ENCODE data around the gene CDH11.

Gene CDH11

DNA sequence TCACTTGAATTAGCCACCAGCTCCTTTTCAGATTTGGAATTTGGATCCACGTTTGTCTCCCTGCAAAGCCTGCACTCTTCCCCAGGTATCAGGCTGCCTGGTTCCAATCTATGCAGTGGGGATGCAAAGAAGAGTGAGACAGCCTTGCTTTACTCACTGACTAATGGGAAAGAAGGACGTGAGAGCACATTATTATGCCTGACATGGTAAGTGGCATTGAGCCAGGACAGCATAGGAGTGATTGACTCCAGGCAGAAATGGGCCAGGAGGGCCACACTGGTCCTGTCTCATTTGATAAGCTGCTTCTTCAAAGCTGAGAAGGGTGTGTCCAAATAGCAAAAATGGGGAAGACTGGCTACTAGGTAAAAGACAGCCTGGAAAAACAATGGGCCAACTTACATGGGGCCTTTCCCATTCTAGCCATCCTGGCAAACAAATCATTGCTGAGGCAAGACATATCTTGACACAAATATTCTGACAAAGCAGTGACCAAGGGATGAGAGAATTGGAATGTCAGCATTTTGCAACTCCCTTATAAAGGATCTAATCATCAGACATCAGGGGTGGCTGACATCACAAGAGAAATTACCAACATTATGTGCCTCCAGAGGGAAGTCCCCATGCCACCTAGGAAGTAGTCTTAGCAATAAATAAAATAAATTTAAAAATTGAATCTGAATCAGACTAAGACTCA, 38.6 kb downstream of the CDH11 start:
- Histone ChIP-seq H4K20me1 (ENCODE audit: insufficient read depth, low read length) (no peaks in the 10 kb centered on the region), H3K79me2 (ENCODE audit: low read length) (no peaks in the 10 kb centered on the region), H3K9me2 (replicated peaks; ENCODE audit: insufficient read depth, low read length) (no peaks in the 10 kb centered on the region), H2AFZ (ENCODE audit: low read length) (no peak overlapping the region), H3K9ac (ENCODE audit: low read length) (no peak overlapping the region), H3K4me1 (ENCODE audit: low read length) (no peaks in the 10 kb centered on the region), H3K36me3 (replicated peaks; ENCODE audit: insufficient read depth, low read length) (no peaks in the 10 kb centered on the region), H3K27me3 (replicated peaks; ENCODE audit: insufficient read depth, low read length) (no peaks in the 10 kb centered on the region), H3K27ac (ENCODE audit: low read length) (no peak overlapping the region), H3K4me3 (ENCODE audit: low read length) (no peak overlapping the region), H3F3A (ENCODE audit: insufficient read depth, low read length) (no peaks in the 10 kb centered on the region), H3K4me2 (ENCODE audit: low read depth, low read length) (no peak overlapping the region), H3K9me3 (replicated peaks; ENCODE audit: insufficient read depth, low read length) (no peaks in the 10 kb centered on the region)
- TF ChIP-seq EZH2phosphoT487 (IDR thresholded peaks at IDR 0.05; ENCODE audit: low read length) (no peak), EZH2 (optimal IDR thresholded peaks at IDR 0.05; ENCODE audit: low read depth, low read length) (no peak)
- TF ChIP-seq, protein P1, sequence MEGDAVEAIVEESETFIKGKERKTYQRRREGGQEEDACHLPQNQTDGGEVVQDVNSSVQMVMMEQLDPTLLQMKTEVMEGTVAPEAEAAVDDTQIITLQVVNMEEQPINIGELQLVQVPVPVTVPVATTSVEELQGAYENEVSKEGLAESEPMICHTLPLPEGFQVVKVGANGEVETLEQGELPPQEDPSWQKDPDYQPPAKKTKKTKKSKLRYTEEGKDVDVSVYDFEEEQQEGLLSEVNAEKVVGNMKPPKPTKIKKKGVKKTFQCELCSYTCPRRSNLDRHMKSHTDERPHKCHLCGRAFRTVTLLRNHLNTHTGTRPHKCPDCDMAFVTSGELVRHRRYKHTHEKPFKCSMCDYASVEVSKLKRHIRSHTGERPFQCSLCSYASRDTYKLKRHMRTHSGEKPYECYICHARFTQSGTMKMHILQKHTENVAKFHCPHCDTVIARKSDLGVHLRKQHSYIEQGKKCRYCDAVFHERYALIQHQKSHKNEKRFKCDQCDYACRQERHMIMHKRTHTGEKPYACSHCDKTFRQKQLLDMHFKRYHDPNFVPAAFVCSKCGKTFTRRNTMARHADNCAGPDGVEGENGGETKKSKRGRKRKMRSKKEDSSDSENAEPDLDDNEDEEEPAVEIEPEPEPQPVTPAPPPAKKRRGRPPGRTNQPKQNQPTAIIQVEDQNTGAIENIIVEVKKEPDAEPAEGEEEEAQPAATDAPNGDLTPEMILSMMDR (IDR thresholded peaks at IDR 0.05; ENCODE audit: low read length): no peak
- DNase-seq: no peak

DNA sequence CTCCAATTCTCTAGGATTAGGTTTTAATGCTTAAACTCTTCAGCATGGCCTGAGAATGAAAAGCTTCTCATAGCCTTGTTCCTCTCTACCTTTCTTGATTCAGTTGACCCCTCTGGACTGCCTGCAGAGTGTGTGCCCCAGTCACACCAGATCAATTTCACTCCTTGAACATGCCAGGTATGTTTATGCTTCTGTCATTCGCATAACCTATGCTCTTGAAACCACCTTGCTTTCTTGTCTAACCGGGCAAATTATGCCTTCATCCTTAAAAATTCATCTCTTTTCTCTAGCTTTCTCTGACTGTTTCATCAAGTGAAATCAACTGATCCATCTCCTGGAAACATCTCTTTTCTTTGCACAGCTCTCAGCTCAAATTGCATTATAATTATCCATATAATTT, 42.3 kb downstream of the CDH11 start:
- Histone ChIP-seq H3K4me2 (ENCODE audit: low read depth, low read length) (no peak overlapping the region), H3K79me2 (ENCODE audit: low read length) (no peaks in the 10 kb centered on the region)

DNA sequence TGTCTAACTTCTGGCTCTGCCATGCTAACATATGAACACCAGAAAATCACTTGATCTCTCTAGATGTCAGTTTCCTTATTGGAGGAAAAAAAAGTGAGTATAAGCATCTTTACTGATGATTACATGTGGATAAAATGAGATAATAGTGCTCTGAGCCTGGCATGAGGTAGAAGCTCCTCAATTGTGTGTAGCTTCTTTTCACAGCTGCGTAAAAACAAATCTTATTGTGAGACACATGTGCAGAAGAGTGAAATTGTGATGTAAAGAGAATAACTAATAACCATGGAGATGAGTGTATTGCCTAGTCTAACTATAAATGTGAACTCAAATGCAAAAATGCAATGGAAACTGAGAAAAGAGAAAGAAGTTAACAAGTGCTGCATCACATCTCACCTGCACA, 44.7 kb downstream of the CDH11 start:
- H2AFZ ChIP-seq (ENCODE audit: low read length): no peak overlapping the region
- no peaks in the 10 kb centered on the region for H3F3A ChIP-seq (ENCODE audit: insufficient read depth, low read length)
- TF ChIP-seq EZH2 (optimal IDR thresholded peaks at IDR 0.05; ENCODE audit: low read depth, low read length): no peak
- TF ChIP-seq, protein P1 (IDR thresholded peaks at IDR 0.05; ENCODE audit: low read length): no peak
- no peak for TF ChIP-seq EZH2phosphoT487 (IDR thresholded peaks at IDR 0.05; ENCODE audit: low read length)
- no peak overlapping the region for H3K4me3 ChIP-seq (ENCODE audit: low read length)
- no peaks in the 10 kb centered on the region for H4K20me1 ChIP-seq (ENCODE audit: insufficient read depth, low read length)
- no peaks in the 10 kb centered on the region for H3K9me2 ChIP-seq (replicated peaks; ENCODE audit: insufficient read depth, low read length)
- no peaks in the 10 kb centered on the region for H3K9me3 ChIP-seq (replicated peaks; ENCODE audit: insufficient read depth, low read length)
- H3K4me1 ChIP-seq (ENCODE audit: low read length): no peaks in the 10 kb centered on the region
- no peak overlapping the region for H3K9ac ChIP-seq (ENCODE audit: low read length)
- no peak overlapping the region for H3K27ac ChIP-seq (ENCODE audit: low read length)
- no peak overlapping the region for H3K4me2 ChIP-seq (ENCODE audit: low read depth, low read length)
- no peaks in the 10 kb centered on the region for H3K79me2 ChIP-seq (ENCODE audit: low read length)
- no peaks in the 10 kb centered on the region for H3K27me3 ChIP-seq (replicated peaks; ENCODE audit: insufficient read depth, low read length)
- no peak for DNase-seq
- H3K36me3 ChIP-seq (replicated peaks; ENCODE audit: insufficient read depth, low read length): no peaks in the 10 kb centered on the region

More for the DNA sequence above, 42.3 kb downstream of the CDH11 start:
- TF ChIP-seq EZH2 (optimal IDR thresholded peaks at IDR 0.05; ENCODE audit: low read depth, low read length): no peak
- TF ChIP-seq EZH2phosphoT487 (IDR thresholded peaks at IDR 0.05; ENCODE audit: low read length): no peak
- TF ChIP-seq, protein P1 (IDR thresholded peaks at IDR 0.05; ENCODE audit: low read length): no peak
- Histone ChIP-seq H3K27ac (ENCODE audit: low read length) (no peak overlapping the region), H3K9ac (ENCODE audit: low read length) (no peak overlapping the region), H3K4me1 (ENCODE audit: low read length) (no peaks in the 10 kb centered on the region), H3F3A (ENCODE audit: insufficient read depth, low read length) (no peaks in the 10 kb centered on the region), H4K20me1 (ENCODE audit: insufficient read depth, low read length) (no peaks in the 10 kb centered on the region), H3K9me2 (replicated peaks; ENCODE audit: insufficient read depth, low read length) (no peaks in the 10 kb centered on the region), H3K27me3 (replicated peaks; ENCODE audit: insufficient read depth, low read length) (no peaks in the 10 kb centered on the region), H3K4me3 (ENCODE audit: low read length) (no peak overlapping the region), H3K9me3 (replicated peaks; ENCODE audit: insufficient read depth, low read length) (no peaks in the 10 kb centered on the region), H3K36me3 (replicated peaks; ENCODE audit: insufficient read depth, low read length) (no peaks in the 10 kb centered on the region), H2AFZ (ENCODE audit: low read length) (no peak overlapping the region)
- DNase-seq: no peak
